Activated B cell treated with CpG ODN at 0.5 μM for 24 hours (primary cell): ENCODE measurements around the gene TBK1. TPM values are rescaled to one million over a fixed set of nuclear protein-coding genes. Genes with fewer than 3 reads are reported as not detected.

ENCODE experiments used
- ATAC-seq: fragments of 200-7000 bp; cut with Tn5 transposase; one replicate; pipeline ENCODE4 v1.10.0; 2021; ENCODE audit warnings: low read depth, mild to moderate bottlenecking, moderate library complexity
- CTCF ChIA-PET: fragments of 350-600 bp; sonication (Branson Sonifier 250); formaldehyde crosslinking; loops from one replicate; lab custom pipeline; 2021; ENCODE audit warnings: antibody characterized with exemption; lab: Charles Lee
- POLR2A ChIA-PET: fragments of 350-600 bp; sonication (Branson Sonifier 250); formaldehyde crosslinking; loops from one replicate; lab custom pipeline; 2021; ENCODE audit warnings: antibody characterized with exemption; lab: Charles Lee
- DNase-seq: peaks from one replicate; pipeline ENCODE4 v3.0.0; 2022
- H3K27ac Mint-ChIP-seq: one replicate; pipeline ENCODE4 v1.8.0; 2020; ENCODE audit warnings: mixed read lengths
- H3K27me3 Mint-ChIP-seq: one replicate; pipeline ENCODE4 v1.8.0; 2021; ENCODE audit warnings: mixed read lengths
- H3K36me3 Mint-ChIP-seq: one replicate; pipeline ENCODE4 v1.8.0; 2021; ENCODE audit warnings: low read depth, mixed read lengths
- H3K4me1 Mint-ChIP-seq: one replicate; pipeline ENCODE4 v1.8.0; 2021; ENCODE audit warnings: mixed read lengths
- H3K4me3 Mint-ChIP-seq: one replicate; pipeline ENCODE4 v1.8.0; 2020; ENCODE audit warnings: mild to moderate bottlenecking, mixed read lengths
- H3K9me3 Mint-ChIP-seq: one replicate; pipeline ENCODE4 v1.8.0; 2020; ENCODE audit warnings: mixed read lengths
- intact Hi-C: fragments of 100-400 bp; cut with micrococcal nuclease; formaldehyde crosslinking; loops from one replicate; pipeline ENCODE4 v1.15.1; 2024
- total RNA-seq: library from RNA; stranded (reverse); gene quantifications from 2 replicates; pipeline ENCODE4 v1.2.3, GENCODE V29; 2022
- TF ChIP-seq, protein P1 (sequence below): fragments of 200-600 bp; IDR thresholded peaks from one replicate; pipeline ENCODE4 v1.8.0; 2022; ENCODE audit warnings: antibody characterized with exemption, mild to moderate bottlenecking

Gene TBK1
- total RNA-seq, 1 donor from 2014 or later = 37.4 TPM

- Mint-ChIP-seq H3K9me3 (no peaks in the 10 kb centered on the region), H3K4me1 (no peaks in the 10 kb centered on the region), H3K27me3 (no peaks in the 10 kb centered on the region), H3K4me3 (no peak overlapping the region), H3K27ac (no peak overlapping the region), H3K36me3 (peaks cover 64% of the 10 kb centered on the region)
- TF ChIP-seq, protein P1, sequence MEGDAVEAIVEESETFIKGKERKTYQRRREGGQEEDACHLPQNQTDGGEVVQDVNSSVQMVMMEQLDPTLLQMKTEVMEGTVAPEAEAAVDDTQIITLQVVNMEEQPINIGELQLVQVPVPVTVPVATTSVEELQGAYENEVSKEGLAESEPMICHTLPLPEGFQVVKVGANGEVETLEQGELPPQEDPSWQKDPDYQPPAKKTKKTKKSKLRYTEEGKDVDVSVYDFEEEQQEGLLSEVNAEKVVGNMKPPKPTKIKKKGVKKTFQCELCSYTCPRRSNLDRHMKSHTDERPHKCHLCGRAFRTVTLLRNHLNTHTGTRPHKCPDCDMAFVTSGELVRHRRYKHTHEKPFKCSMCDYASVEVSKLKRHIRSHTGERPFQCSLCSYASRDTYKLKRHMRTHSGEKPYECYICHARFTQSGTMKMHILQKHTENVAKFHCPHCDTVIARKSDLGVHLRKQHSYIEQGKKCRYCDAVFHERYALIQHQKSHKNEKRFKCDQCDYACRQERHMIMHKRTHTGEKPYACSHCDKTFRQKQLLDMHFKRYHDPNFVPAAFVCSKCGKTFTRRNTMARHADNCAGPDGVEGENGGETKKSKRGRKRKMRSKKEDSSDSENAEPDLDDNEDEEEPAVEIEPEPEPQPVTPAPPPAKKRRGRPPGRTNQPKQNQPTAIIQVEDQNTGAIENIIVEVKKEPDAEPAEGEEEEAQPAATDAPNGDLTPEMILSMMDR = no peak
- intact Hi-C loops = no loop called here
- CTCF ChIA-PET = no interaction called here
- DNase-seq = no peak
- POLR2A ChIA-PET = interaction anchor here (0.6 kb wide), 1 partner anchor 652 kb away, joined by 4 read pairs; no protein-coding TSS in a partner anchor
- ATAC-seq = no peak
These were observed 45.6 kb downstream of the TBK1 start for GRCh38 chr12:64497484-64497883.

GRCh38 chr12:64497903-64498302 lies 46.0 kb downstream of the TBK1 start:
- Mint-ChIP-seq H3K9me3 (no peaks in the 10 kb centered on the region), H3K27ac (no peak overlapping the region), H3K36me3 (peaks cover 65% of the 10 kb centered on the region), H3K27me3 (no peaks in the 10 kb centered on the region), H3K4me3 (no peak overlapping the region), H3K4me1 (no peaks in the 10 kb centered on the region)
- ChIA-PET CTCF (no interaction called here), POLR2A (interaction anchor here (0.6 kb wide), 1 partner anchor 653 kb away, joined by 4 read pairs; no protein-coding TSS in a partner anchor)
- ATAC-seq = no peak
- intact Hi-C loops = no loop called here
- TF ChIP-seq, protein P1 = no peak
- no peak for DNase-seq

DNA sequence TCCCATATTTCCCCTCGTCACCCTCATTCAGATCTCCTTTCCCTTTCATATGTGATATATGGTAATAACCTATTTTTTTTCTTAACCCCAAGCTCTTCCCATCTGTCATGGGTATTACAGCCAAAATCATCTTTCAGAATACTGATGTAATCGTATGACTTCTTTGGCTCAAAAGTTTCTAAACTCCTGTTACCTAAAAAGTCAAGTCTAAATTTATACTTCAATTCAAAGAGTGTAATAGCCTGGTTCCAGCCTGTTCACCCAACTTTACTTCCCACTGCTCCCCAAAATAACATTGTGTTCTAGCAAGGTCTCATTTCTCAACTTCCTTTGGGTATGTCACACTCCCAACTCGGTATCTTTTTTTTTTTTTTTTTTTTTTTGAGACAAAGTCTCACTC lies 48.5 kb downstream of the TBK1 start:
- DNase-seq = no peak
- no peak for ATAC-seq
- POLR2A ChIA-PET = interaction anchor here (0.7 kb wide), 1 partner anchor 1701 kb away, joined by 4 read pairs; no protein-coding TSS in a partner anchor
- TF ChIP-seq, protein P1 = no peak
- intact Hi-C loops = no loop called here
- no peak overlapping the region for H3K4me3 Mint-ChIP-seq
- H3K27me3 Mint-ChIP-seq = no peaks in the 10 kb centered on the region
- no peak overlapping the region for H3K27ac Mint-ChIP-seq
- H3K36me3 Mint-ChIP-seq = peaks cover 52% of the 10 kb centered on the region
- CTCF ChIA-PET = no interaction called here
- no peaks in the 10 kb centered on the region for H3K4me1 Mint-ChIP-seq
- H3K9me3 Mint-ChIP-seq = no peaks in the 10 kb centered on the region

DNA sequence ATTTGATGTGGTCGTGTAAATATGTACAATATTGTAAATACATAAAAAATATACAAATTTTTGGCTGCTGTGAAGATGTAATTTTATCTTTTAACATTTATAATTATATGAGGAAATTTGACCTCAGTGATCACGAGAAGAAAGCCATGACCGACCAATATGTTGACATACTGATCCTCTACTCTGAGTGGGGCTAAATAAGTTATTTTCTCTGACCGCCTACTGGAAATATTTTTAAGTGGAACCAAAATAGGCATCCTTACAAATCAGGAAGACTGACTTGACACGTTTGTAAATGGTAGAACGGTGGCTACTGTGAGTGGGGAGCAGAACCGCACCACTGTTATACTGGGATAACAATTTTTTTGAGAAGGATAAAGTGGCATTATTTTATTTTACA lies 49.6 kb downstream of the TBK1 start:
- no peaks in the 10 kb centered on the region for H3K4me1 Mint-ChIP-seq
- no peaks in the 10 kb centered on the region for H3K27me3 Mint-ChIP-seq
- H3K9me3 Mint-ChIP-seq = no peaks in the 10 kb centered on the region
- intact Hi-C loops = no loop called here
- ATAC-seq (no peak), DNase-seq (no peak)
- POLR2A ChIA-PET = no interaction called here
- no peak overlapping the region for H3K27ac Mint-ChIP-seq
- TF ChIP-seq, protein P1 = no peak
- peaks cover 49% of the 10 kb centered on the region for H3K36me3 Mint-ChIP-seq
- CTCF ChIA-PET = no interaction called here
- no peak overlapping the region for H3K4me3 Mint-ChIP-seq

- peaks cover 4% of the 10 kb centered on the region for H3K36me3 Mint-ChIP-seq
These were observed 55.0 kb downstream of the TBK1 start for GRCh38 chr12:64506955-64507354.

More at GRCh38 chr12:64506955-64507354, 55.0 kb downstream of the TBK1 start:
- DNase-seq = no peak
- no peaks in the 10 kb centered on the region for H3K27me3 Mint-ChIP-seq
- TF ChIP-seq, protein P1 = no peak
- CTCF ChIA-PET = no interaction called here
- ATAC-seq = no peak
- no peaks in the 10 kb centered on the region for H3K9me3 Mint-ChIP-seq
- no peak overlapping the region for H3K27ac Mint-ChIP-seq
- intact Hi-C loops = no loop called here
- H3K4me3 Mint-ChIP-seq = no peak overlapping the region
- POLR2A ChIA-PET = interaction anchor here (1.4 kb wide), 1 partner anchor 42 kb away, joined by 3 read pairs; no protein-coding TSS in a partner anchor
- H3K4me1 Mint-ChIP-seq = no peaks in the 10 kb centered on the region
